Lower lobe of right lung (tissue), 2 donors: ENCODE data around the gene GSTM5. TPM values are rescaled to one million over a fixed set of nuclear protein-coding genes. Genes with fewer than 3 reads are reported as not detected.
A peak's percentile ranks its signal among the peaks of the same experiment; 100 is the strongest.
"Not testable (repeated sequence)": the region's sequence is repeated elsewhere in the genome, so short reads cannot be mapped to it uniquely, and the experiment has no call there.

Experiments used
- ATAC-seq, 2 donors: fragments of 200-7000 bp; cut with Tn5 transposase; one replicate each; pipeline ENCODE4 v1.9.1; 2020 to 2022; ENCODE audit warnings: mild to moderate bottlenecking in 2 of 2, moderate library complexity in 2 of 2
- DNase-seq: peaks from one replicate; pipeline ENCODE4 v3.0.0-alpha.2; 2020
- H3K27ac ChIP-seq: fragments of 200-600 bp; one replicate; pipeline ENCODE4 v1.8.0; 2022
- H3K27me3 ChIP-seq: fragments of 200-600 bp; one replicate; pipeline ENCODE4 v1.8.0; 2022; ENCODE audit warnings: low read depth
- H3K36me3 ChIP-seq: fragments of 200-600 bp; one replicate; pipeline ENCODE4 v1.8.0; 2022; ENCODE audit warnings: mild to moderate bottlenecking
- H3K4me1 ChIP-seq: fragments of 200-600 bp; one replicate; pipeline ENCODE4 v1.8.0; 2022
- H3K4me3 ChIP-seq: fragments of 200-600 bp; one replicate; pipeline ENCODE4 v1.8.0; 2022; ENCODE audit warnings: mild to moderate bottlenecking
- H3K9me3 ChIP-seq: fragments of 200-600 bp; one replicate; pipeline ENCODE4 v1.8.0; 2022
- CTCF ChIP-seq: fragments of 200-600 bp; IDR thresholded peaks from one replicate; pipeline ENCODE4 v1.8.0; 2022; ENCODE audit warnings: antibody characterized with exemption, mild to moderate bottlenecking
- intact Hi-C: fragments of 100-400 bp; cut with DNase I; formaldehyde crosslinking; loops from one replicate; pipeline ENCODE4 v1.11.0; 2022
- total RNA-seq: library from RNA; stranded (reverse); fragmentation: NEBNext Ultra II Directional; extraction: Animal tissue kit (Norgen Biotek cat#: 25700); gene quantifications from one replicate; pipeline ENCODE4 v1.2.1, GENCODE V29; 2021
- donor health status: DM: no; HTN: yes; CAD: no; lungs with severe emphysema.

Gene GSTM5
- total RNA-seq, 1 donor from 2014 or later = 11.7 TPM

- Histone ChIP-seq H3K4me1 (no peaks in the 10 kb centered on the region), H3K27me3 (no peaks in the 10 kb centered on the region), H3K27ac (no peak overlapping the region), H3K36me3 (no peaks in the 10 kb centered on the region), H3K9me3 (no peaks in the 10 kb centered on the region), H3K4me3 (no peak overlapping the region)
- intact Hi-C loops = no loop called here
- ATAC-seq (no peak), DNase-seq (no peak)
- no peak for TF ChIP-seq CTCF
These were observed 20.4 kb downstream of the GSTM5 start for GRCh38 chr1:109732390-109732881.

- H3K27ac ChIP-seq = no peak overlapping the region
- no peak for TF ChIP-seq CTCF
- DNase-seq (no peak), ATAC-seq (no peak)
- no peaks in the 10 kb centered on the region for H3K36me3 ChIP-seq
- intact Hi-C loops = no loop called here
- no peaks in the 10 kb centered on the region for H3K4me1 ChIP-seq
- H3K4me3 ChIP-seq = no peak overlapping the region
- no peaks in the 10 kb centered on the region for H3K27me3 ChIP-seq
- no peaks in the 10 kb centered on the region for H3K9me3 ChIP-seq
These were observed 21.3 kb downstream of the GSTM5 start for GRCh38 chr1:109733236-109733870.

- peak; percentile 97 to 100 for ATAC-seq
- H3K4me1 ChIP-seq = peaks cover 14% of the 10 kb centered on the region
- DNase-seq = peak; percentile 83
These were observed 27.9 kb downstream of the GSTM5 start for GRCh38 chr1:109739738-109740614.

GRCh38 chr1:109740615-109741373 lies 28.7 kb downstream of the GSTM5 start, which contains the start of gene GSTM3:
TSS of gene GSTM3 (minus strand) at chr1:109741038. CDS start at chr1:109740287, 751 bp downstream.
- no peaks in the 10 kb centered on the region for H3K27me3 ChIP-seq
- DNase-seq = no peak
- H3K4me3 ChIP-seq = peak within 1 kb of the TSS; percentile 77
- no peaks in the 10 kb centered on the region for H3K36me3 ChIP-seq
- no peak for TF ChIP-seq CTCF
- peak within 1 kb of the TSS; percentile 72 for H3K27ac ChIP-seq
- intact Hi-C loops = no loop called here
- H3K4me1 ChIP-seq = peaks cover 14% of the 10 kb centered on the region
- H3K9me3 ChIP-seq = no peaks in the 10 kb centered on the region
- ATAC-seq = peak; percentile 48 to 51

More at GRCh38 chr1:109739738-109740614, 27.9 kb downstream of the GSTM5 start:
- Histone ChIP-seq H3K9me3 (no peaks in the 10 kb centered on the region), H3K4me3 (peak overlapping the region; percentile 77), H3K27ac (peak overlapping the region; percentile 72), H3K36me3 (no peaks in the 10 kb centered on the region), H3K27me3 (no peaks in the 10 kb centered on the region)
- TF ChIP-seq CTCF = no peak
- intact Hi-C loops = no loop called here

GRCh38 chr1:109748311-109748710 lies 36.3 kb downstream of the GSTM5 start:
- H3K9me3 ChIP-seq, intact Hi-C loops, H3K4me1 ChIP-seq, H3K36me3 ChIP-seq, ATAC-seq, H3K27ac ChIP-seq, H3K27me3 ChIP-seq, DNase-seq, H3K4me3 ChIP-seq: not testable (repeated sequence)
